OCI-LY3 (cell line): ENCODE measurements around the gene ARF4.

Experiments
- CTCF ChIP-seq: fragments of 200-600, 300-600 bp; sonication (generic); IDR thresholded peaks from 2 replicates; pipeline ENCODE4 v1.5.1; 2014; ENCODE audit warnings: antibody characterized with exemption, low read length, low read depth
- EZH2phosphoT487 ChIP-seq: fragments of 200-600 bp; shearing (Covaris generic); IDR thresholded peaks from 2 replicates; pipeline ENCODE4 v1.6.1; 2018; ENCODE audit warnings: antibody characterized with exemption, mixed run types, low read depth

- TF ChIP-seq CTCF: no peak
- TF ChIP-seq EZH2phosphoT487: no peak
These were observed 67.0 kb downstream of the ARF4 start for GRCh38 chr3:57530071-57530608.
